ENCODE measurements around the gene SLC6A2.

SLC6A2 gene

DNA sequence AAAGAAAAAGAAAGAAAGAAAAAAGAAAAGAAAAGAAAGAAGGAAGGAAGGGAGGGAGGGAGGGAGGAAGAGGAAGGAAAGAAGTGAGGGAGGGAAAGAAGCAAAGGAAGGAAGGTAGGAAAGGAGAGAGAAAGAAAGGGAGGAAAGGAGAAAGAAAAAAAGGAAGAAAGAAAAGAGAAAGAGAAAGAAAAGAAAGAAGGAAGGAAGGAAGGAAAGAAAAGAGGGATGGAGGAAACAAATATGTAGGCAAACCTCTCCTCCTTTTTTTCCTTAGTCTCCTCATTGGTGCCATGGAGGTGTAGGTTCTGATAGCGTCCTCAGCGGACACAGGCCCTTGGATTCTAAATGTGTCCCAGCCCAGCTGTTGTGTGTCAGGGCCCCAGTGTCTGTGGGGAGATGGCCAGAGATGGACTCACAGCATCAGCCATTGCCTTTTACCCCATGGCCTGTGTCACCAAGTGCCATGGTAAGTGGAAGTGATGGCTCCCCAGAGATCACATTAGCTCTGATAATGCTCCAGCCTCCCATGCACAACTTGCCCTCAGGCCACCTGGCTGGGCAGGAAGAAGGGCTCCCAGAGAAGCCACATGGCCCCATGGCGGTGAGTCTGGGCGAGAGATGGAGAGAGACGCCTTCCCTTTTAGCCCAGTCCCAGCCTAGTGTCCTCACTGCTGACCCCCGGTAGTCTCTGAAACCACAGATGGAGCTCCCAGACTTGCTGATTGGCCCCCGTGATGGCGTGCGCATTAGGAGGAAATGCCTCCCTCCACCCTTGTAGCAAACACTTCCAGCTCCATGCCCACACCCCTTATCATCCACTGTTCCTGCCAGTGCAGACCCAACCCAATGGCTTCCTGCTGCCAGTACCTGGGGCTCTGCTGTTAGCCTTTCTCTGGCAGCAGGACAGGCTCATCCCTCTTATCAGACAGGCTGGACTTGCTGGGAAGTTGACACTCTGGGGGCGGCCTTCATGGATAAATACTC is 3.7 kb upstream of the SLC6A2 start:
- DNase-seq, result no peak

DNA sequence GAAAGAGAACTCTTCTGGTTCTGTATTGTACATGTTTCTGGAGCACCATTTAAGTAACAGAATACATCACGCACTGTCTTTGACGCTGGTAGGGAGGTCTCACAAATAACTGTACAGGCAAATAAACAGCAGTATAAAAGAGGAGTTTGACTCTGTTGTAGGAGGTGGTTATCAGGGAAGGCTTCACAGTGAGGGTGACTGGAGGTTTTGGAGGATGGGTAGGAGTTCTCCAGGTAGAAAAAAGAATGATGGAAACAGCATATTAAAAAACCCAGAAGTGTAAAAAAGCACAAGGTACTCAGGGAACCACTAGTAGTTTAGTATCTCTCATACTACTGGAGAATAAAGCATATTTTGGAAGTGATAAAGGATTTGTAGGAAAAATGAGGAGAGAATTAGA is 2.7 kb upstream of the SLC6A2 start:
- no peak for DNase-seq

- no peak for DNase-seq
These were observed 349 bp upstream of the SLC6A2 start for GRCh38 chr16:55655381-55655896.

DNA sequence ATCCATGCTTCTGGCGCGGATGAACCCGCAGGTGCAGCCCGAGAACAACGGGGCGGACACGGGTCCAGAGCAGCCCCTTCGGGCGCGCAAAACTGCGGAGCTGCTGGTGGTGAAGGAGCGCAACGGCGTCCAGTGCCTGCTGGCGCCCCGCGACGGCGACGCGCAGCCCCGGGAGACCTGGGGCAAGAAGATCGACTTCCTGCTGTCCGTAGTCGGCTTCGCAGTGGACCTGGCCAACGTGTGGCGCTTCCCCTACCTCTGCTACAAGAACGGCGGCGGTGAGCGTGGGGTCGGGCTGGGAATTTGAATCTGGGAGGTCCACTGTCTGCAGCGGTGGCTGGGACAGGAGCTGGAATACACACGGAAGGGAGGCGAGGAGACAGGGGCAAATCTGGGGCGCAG is 904 bp downstream of the SLC6A2 start:
- no peak for DNase-seq

DNA sequence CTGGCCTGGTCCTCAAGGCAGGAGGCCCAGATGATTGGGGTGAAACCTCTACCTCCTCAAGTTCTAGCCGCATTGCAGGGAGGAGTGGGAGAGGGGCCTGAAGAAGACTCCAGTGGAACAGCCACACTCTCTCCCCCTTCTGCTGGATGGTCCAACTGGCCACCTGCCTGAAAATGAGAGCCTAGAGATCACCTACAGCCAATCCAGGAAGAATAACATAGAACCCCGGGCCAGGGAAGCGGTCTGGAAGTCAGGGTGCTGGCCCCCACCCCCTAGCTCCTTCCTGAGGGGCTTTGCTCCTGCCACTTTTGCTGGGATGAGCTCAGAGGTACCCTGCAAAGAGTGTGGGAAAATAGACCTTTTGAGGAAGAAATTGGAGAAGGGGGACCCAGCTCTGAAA is 1.8 kb downstream of the SLC6A2 start:
- no peak for DNase-seq

DNA sequence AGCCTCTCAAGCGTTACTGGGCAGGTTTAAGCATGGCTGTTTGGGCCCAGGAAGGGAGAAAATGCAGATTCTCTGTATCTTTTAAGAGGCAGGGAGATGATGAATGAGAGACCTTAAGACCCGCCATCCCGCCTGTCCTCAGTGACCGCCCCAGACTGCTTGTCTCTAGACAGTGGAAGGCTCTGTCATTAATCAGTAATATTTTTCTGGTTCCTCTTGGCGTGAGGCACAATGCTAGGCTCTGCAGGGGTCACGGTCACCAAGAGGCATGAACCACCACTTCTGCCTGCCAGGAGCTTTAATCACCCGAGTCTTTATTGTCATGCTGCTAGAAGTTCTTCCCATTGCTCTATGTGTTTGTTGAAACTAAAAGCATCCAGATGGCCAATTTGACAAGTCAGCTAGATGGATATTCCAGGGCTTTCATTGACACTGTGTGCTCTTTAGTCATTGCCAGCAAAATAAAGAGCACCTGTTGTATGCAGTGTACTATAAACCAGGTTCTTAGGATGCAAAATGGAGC is 3.2 kb downstream of the SLC6A2 start:
- no peak for DNase-seq

- no peak for DNase-seq
These were observed 4.2 kb downstream of the SLC6A2 start for GRCh38 chr16:55660026-55660425.

DNA sequence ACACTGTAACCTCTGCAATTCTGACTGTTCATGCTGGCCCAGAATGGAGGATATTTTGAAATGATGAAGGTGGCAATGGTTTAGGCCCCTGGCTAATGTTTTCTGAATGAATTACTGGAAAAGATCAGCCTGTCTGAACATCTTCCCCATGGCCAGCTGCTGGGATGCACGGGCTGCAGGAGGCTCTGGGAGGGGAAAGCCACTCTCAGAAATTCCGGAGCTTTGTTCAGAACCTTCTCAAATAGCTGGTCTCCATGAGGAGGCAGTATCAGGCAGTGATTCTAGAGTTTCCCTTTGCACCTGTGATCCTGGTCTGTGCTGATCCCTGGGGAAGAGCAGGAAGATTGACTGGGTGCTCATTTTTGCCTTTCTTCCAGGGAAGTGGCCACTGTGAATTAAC is 5.0 kb downstream of the SLC6A2 start:
- no peak for DNase-seq

DNA sequence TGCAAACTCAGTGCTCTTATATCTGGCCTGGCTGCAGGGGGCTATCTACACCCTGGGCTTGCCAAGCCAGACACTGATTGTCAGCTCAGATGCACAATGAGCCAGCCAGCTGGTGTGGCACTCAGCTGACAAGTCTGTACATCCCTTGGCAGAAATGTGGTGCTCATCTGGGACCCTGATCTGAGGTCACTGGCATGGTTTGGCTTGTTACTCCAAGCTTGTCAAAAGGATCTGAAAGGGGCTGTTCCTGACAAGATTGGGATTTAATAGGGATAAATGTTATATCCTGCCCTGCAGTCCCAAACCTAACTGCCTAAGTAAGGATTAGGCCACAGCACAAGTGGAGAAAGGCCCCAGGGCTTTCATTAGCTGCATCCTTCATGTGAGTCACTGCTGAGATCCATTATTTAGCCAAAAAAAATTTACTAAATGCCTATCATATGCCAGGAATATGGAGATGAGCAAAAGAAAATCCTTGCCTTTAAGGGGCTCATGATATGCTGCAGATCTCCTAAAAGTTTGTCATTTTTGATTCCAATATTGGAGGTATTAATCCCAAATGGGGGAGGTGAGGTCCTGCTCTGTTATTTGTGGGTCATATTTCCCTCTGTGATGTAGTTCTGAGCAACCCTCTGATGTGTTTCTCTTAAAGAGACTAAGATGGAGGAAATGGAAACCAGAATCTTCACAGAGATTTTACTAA is 6.3 kb downstream of the SLC6A2 start:
- DNase-seq, result no peak

DNA sequence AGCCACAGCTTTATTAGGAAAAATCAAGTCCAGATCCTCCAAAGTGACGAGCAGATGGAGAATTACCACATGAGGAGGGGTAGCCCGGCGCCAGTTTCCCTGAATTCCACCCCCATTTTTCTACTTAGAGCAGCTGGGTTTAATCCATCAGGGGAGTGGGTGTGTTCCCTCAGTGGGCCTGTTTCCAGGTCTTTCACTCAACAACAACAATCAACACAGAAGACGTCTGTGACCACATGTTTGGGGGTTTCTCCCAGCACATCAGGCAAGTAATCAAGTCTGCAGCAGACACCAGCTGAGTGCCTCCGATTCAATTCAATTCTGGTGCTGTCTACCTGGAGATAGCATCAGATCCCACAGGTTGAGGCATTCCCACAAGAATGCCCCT is 6.8 kb downstream of the SLC6A2 start:
- DNase-seq, result no peak

DNA sequence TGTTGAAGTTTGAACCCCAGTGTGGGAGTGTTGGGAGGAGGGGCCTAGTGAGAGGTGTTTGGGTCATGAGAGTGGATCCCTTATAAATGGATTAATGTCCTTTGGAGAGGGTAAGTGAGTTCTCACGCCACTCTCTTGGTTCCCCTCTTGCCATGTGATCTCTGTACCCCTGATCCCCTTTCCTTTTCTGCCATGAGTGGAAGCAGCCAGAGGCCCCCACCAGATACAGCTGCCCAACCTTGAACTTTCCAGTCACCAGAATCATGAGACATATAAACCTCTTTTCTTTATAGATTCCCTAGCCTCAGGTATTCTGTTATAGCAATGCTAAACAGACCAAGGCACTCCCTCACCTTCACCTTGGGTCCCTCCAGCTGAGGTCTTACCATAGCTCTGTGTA is 7.4 kb downstream of the SLC6A2 start:
- no peak for DNase-seq

GRCh38 chr16:55663765-55664677 is 8.2 kb downstream of the SLC6A2 start:
- DNase-seq, result no peak

DNA sequence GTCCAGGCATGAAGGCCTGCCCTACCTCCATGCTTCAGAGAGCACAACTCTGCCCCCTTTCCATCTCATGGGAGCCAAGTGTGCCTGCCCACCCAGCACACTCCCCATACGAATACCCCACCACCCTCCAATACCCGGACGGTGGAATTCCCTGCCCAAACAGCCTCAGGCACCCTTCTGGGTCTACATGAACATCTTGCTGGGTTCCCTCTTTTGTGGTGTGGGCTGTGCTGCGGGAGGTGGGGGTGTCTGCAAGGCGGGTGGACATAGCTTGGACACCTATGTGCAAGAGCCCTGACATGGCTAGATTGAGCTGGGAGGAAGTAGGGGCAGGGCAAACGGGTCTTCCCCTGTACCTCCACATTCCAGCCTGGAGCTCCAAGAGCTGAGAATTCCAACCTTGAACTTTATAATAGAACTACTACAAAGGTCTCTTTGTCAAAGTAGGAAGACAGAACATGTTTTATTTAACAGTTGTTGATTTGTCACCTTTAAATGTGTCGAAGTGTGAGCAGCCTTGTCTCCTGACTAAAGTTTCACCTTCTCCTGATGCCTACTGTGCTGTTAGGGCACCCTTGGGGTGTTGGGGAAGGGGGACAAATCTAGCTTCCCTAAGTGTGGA is 9.1 kb downstream of the SLC6A2 start:
- no peak for DNase-seq

- no peak for DNase-seq
These were observed 9.7 kb downstream of the SLC6A2 start for GRCh38 chr16:55665511-55665910.

- DNase-seq, result no peak
These were observed 10.2 kb downstream of the SLC6A2 start for GRCh38 chr16:55666012-55666411.

DNA sequence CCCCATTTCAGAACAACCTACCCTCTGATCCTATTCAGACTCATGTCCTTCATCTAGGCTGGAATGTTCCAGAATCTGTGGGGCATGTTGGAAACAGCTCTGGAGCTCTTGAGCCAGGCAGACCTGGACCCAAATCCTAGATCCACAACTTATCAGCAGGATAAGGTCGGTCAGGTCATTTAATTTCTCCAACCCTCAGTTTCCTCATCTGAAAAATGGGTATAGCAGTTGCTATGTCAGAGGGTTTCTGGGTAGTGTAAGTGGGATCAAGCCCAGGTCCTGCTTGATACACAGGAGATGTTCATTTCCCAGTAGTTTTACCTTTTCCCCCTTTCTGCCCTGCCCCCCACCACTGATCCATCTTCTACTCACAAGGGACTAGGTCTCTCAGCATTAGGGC is 12.0 kb downstream of the SLC6A2 start:
- no peak for DNase-seq

DNA sequence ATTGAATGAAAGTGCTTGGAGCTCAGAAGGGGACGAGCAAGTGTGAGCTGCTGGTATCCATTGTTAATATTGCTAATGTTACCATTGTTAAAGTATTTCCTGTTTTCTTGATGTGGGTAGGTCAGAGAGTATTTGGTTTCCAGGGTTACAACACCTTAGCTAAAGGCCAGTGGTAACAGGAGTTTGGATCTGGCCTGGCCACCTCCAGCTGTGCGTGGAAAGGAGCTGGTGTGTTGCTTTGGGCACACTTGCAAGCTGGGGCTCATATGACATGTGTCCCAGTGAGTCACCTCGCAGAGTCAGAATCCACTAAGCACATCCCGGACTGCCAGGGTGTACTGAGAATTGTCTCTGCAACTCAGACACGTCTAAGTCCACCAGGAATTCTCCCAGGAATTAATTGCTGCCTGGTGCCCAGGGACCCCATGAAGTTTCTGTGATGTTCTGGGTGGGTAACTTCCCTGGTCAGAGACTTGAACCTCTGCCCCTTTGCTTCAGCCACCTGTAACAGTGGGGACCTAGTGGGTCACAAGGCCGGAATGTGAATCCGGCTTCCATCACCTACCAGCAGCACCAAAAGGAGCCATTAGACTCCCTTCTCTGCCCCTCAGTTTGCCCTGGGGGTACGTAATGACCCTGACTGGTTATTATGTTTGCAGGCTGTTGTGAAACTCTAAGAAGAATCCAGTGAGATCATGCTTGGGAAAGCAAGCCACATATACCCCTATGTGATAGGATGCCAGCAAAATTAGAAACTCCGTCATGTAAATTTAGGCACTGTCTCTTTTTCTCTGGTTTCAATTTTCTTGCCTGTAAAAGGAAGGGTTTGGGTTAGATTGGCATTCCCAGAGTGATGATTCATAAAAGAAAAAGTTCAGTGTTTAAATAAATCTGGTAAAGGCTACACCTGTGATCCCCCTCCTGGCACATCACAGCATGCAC is 12.8 kb downstream of the SLC6A2 start:
- DNase-seq, result no peak

DNA sequence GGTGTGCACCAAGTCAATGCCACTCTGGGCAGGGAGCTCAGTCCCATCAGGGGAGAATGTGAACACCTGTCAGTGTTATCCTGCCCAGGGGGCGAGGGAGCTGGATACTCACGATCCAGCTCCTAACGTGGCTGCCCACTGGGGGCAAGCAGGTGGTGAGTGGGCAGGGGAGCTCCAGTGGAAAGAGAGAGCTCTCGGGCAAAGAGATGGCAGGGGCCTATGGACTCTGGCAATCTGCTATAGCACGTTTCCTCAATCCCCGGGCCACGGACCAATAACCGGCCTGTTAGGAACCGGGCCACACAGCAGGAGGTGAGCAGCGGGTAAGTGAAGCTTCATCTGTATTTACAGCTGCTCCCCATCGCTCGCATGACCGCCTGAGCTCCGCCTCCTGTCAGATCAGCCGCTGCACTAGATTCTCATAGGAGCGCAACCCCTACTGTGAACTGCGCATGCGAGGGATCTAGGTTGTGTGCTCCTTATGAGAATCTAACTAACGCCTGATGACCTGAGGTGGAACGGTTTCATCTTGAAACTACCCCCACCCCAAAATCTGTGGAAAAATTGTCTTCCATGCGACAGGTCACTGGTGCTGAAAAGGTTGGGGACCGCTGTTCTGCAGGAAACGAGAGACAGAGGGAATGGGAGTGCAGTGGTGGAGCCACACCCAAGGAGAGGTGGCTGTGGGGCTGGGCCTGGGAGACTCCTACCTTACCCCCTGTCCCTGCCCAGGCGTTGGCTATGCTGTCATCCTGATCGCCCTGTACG is 15.6 kb downstream of the SLC6A2 start:
- DNase-seq, result no peak

DNA sequence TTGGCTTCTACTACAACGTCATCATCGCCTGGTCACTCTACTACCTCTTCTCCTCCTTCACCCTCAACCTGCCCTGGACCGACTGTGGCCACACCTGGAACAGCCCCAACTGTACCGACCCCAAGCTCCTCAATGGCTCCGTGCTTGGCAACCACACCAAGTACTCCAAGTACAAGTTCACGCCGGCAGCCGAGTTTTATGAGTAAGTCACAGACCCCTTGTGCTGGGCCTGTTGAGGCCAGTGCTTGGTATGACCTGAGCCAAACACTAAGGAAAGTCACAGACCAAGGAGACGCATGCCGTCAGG is 16.1 kb downstream of the SLC6A2 start:
- no peak for DNase-seq

- DNase-seq, result no peak
These were observed 16.7 kb downstream of the SLC6A2 start for GRCh38 chr16:55672471-55672870.

Measured in NCI-H2081 treated with DMSO at 0.1 percent for 48 hours (cell line).